Karpas-422 (cell line): ENCODE measurements around the gene KATNBL1. TPM values are rescaled to one million over a fixed set of nuclear protein-coding genes. Genes with fewer than 3 reads are reported as not detected.
"Not testable (repeated sequence)": the region's sequence is repeated elsewhere in the genome, so short reads cannot be mapped to it uniquely, and the experiment has no call there.

ENCODE experiments used
- DNase-seq: peaks from one replicate; pipeline ENCODE4 v3.0.0-alpha.2; 2015
- H2AFZ ChIP-seq: fragments of 200-600 bp; sonication (generic); 2 replicates; pipeline ENCODE4 v1.6.1; 2014; ENCODE audit warnings: antibody characterized with exemption, low read length, mixed read lengths
- H3K27ac ChIP-seq: fragments of 200-600 bp; sonication (generic); 2 replicates; pipeline ENCODE4 v1.5.1; 2014; ENCODE audit warnings: mild to moderate bottlenecking, low read length, moderate library complexity
- H3K27me3 ChIP-seq: fragments of 200-600 bp; sonication (generic); 2 replicates; pipeline ENCODE4 v1.6.1; 2014; ENCODE audit warnings: low read length, mixed read lengths
- H3K36me3 ChIP-seq: fragments of 200-600 bp; sonication (generic); 2 replicates; pipeline ENCODE4 v1.6.1; 2014; ENCODE audit warnings: low read length, mixed read lengths; ENCODE audit not compliant: insufficient read depth
- H3K4me1 ChIP-seq: fragments of 200-600 bp; sonication (generic); 2 replicates; pipeline ENCODE4 v1.6.1; 2014; ENCODE audit warnings: mild to moderate bottlenecking, low read length, mixed read lengths
- H3K4me2 ChIP-seq: fragments of 200-600 bp; sonication (generic); 2 replicates; pipeline ENCODE4 v1.6.1; 2014; ENCODE audit warnings: low read length, low read depth, mild to moderate bottlenecking; ENCODE audit not compliant: poor library complexity, severe bottlenecking
- H3K4me3 ChIP-seq: fragments of 200-600 bp; sonication (generic); 2 replicates; pipeline ENCODE4 v1.5.1; 2014; ENCODE audit warnings: mild to moderate bottlenecking, antibody characterized with exemption, low read length, mixed read lengths
- H3K79me2 ChIP-seq: fragments of 200-600 bp; sonication (generic); 2 replicates; pipeline ENCODE4 v1.6.1; 2014; ENCODE audit warnings: mild to moderate bottlenecking, low read length, mixed read lengths
- H3K9ac ChIP-seq: fragments of 200-600 bp; sonication (generic); 2 replicates; pipeline ENCODE4 v1.6.0; 2014; ENCODE audit warnings: low read length
- H3K9me2 ChIP-seq: fragments of 200-600 bp; sonication (generic), shearing (Covaris generic); replicated peaks from 2 replicates; pipeline ENCODE4 v1.6.0; 2014; ENCODE audit warnings: mild to moderate bottlenecking, low read length, moderate library complexity; ENCODE audit not compliant: insufficient read depth
- H3K9me3 ChIP-seq: fragments of 300-700, 200-600 bp; sonication (generic); 2 replicates; pipeline ENCODE4 v1.6.1; 2014; ENCODE audit warnings: low read length, mixed read lengths
- H4K20me1 ChIP-seq: fragments of 200-600 bp; sonication (generic); 2 replicates; pipeline ENCODE4 v1.6.1; 2014; ENCODE audit warnings: mild to moderate bottlenecking, antibody characterized with exemption, low read length, low read depth; ENCODE audit not compliant: insufficient read depth
- total RNA-seq: library from RNA; depleted of rRNA; stranded (reverse); fragments of >200 nt; shearing (Covaris generic); gene quantifications from 2 replicates; pipeline ENCODE4 v1.2.3, GENCODE V29; 2014; ENCODE audit warnings: low replicate concordance

Gene KATNBL1
- total RNA-seq, 1 experiment from 2014 or later, result 61.3 TPM

DNA sequence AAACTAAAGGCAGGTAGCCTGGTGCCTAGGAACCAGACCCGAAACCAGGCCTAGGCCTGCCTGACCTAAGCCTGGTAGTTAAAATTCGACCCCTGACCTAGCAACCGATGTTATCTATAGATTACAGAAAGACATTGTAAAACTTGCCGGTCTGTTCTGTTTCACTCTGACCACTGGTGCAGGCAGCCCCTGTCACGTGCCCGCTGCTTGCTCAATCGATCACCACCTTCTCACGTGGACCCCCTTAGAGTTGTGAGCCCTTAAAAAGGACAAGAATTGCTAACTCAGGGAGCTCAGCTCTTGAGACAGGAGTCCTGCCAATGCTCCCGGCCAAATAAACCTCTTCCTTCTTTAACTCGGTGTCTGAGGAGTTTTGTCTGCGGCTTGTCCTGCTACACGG is 88.1 kb downstream of the KATNBL1 start:
- not testable (repeated sequence) for H3K4me1 ChIP-seq, H3K27ac ChIP-seq, H3K9me3 ChIP-seq, H2AFZ ChIP-seq, H3K27me3 ChIP-seq, DNase-seq, H3K79me2 ChIP-seq, H4K20me1 ChIP-seq, H3K4me3 ChIP-seq, H3K4me2 ChIP-seq, H3K9ac ChIP-seq, H3K36me3 ChIP-seq, H3K9me2 ChIP-seq

DNA sequence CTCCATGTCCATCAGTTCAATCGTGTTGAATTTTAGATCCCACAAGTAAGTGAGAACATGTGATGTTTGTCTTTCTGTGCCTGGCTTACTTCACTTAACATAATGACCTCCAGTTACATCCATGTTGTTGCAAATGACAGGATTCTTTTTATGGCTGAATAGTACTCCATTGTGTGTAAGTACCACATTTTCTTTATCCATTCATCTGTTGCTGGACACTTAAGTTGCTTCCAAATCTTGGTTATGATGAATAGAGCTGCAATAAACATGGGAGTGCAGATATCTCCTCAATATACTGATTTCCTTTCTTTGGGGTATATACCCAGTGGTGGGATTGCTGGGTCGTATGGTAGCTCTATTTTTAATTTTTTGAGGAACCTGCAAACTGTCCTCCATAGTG is 89.5 kb downstream of the KATNBL1 start:
- H3K4me1 ChIP-seq, H3K9me3 ChIP-seq, H3K27ac ChIP-seq, H3K9me2 ChIP-seq, DNase-seq, H3K36me3 ChIP-seq, H3K4me2 ChIP-seq, H3K79me2 ChIP-seq, H3K4me3 ChIP-seq, H2AFZ ChIP-seq, H3K27me3 ChIP-seq, H3K9ac ChIP-seq, H4K20me1 ChIP-seq: not testable (repeated sequence)

DNA sequence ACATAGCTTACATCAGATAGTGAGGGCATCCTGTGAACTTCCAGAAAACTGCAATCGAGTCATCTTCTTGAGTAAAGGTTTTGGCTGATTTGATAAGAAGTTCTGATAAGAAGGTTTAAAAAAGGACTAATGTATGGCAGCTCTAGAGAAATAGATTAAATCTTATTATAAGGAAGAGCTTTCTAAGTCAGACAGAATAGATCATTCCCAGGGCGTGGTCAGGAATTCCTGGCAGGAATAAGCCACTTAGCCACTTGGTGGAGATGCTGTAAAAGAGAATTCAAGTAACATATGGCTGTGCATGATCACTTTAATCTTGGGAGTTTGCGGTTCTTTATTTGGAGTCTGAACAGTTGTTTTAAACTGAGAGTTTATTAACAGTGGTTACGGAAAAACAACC is 90.6 kb downstream of the KATNBL1 start:
- Histone ChIP-seq H2AFZ (no peak overlapping the region), H3K36me3 (no peaks in the 10 kb centered on the region), H3K4me2 (no peak overlapping the region), H3K9me3 (no peaks in the 10 kb centered on the region), H4K20me1 (no peaks in the 10 kb centered on the region), H3K9me2 (no peaks in the 10 kb centered on the region), H3K4me3 (no peak overlapping the region), H3K79me2 (no peaks in the 10 kb centered on the region), H3K9ac (no peak overlapping the region), H3K4me1 (no peaks in the 10 kb centered on the region), H3K27me3 (no peaks in the 10 kb centered on the region), H3K27ac (no peak overlapping the region)
- no peak for DNase-seq

DNA sequence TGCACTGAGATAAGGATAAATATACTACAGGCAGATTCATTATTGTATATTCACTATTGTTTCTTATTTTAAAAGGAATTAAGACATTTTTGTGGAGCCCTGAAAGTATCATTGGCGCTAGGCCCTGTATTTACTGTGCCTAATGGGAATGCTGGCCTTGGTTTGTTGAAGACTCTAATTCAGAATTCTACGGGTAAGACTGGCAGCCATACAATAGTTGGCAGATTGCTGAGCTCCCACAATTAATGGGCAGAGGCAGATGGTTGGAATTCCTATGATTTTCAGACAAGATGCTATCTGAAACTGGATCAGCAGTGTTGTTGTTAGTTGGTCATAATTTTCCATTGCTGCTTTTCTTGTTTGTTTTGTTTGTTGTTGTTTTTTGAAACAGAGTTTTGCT is 93.3 kb downstream of the KATNBL1 start:
- H3K27ac ChIP-seq, result no peak overlapping the region
- H2AFZ ChIP-seq, result no peak overlapping the region
- H3K4me1 ChIP-seq, result no peaks in the 10 kb centered on the region
- no peaks in the 10 kb centered on the region for H3K79me2 ChIP-seq
- no peaks in the 10 kb centered on the region for H4K20me1 ChIP-seq
- H3K36me3 ChIP-seq, result no peaks in the 10 kb centered on the region
- no peak overlapping the region for H3K4me2 ChIP-seq
- no peaks in the 10 kb centered on the region for H3K9me2 ChIP-seq
- no peaks in the 10 kb centered on the region for H3K9me3 ChIP-seq
- H3K27me3 ChIP-seq, result no peaks in the 10 kb centered on the region
- H3K9ac ChIP-seq, result no peak overlapping the region
- no peak overlapping the region for H3K4me3 ChIP-seq
- DNase-seq, result no peak

DNA sequence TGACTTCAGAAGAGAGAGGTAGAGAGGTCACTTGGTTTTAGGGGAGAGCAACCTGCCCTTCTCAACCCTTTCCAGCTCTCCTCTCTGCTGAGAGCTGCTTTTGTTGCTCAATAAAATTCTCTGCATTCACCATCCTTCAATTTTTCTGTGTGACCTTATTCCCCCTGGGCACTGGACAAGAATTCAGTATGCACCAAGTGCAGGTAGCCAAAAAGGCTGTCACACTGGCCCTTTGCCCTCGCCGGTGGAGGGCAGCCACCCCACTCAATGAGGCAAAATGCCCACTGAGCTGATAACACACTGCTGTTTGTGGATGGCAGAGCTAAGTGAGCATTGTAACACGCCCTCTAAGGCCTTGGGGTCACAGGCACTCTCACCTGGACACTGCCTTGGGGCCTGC is 95.2 kb downstream of the KATNBL1 start:
- DNase-seq, result no peak
- Histone ChIP-seq H3K9me2 (no peaks in the 10 kb centered on the region), H3K79me2 (no peaks in the 10 kb centered on the region), H3K4me2 (no peak overlapping the region), H3K36me3 (no peaks in the 10 kb centered on the region), H4K20me1 (no peaks in the 10 kb centered on the region), H3K9me3 (no peaks in the 10 kb centered on the region), H3K4me3 (no peak overlapping the region), H3K9ac (no peak overlapping the region), H2AFZ (no peak overlapping the region), H3K27me3 (no peaks in the 10 kb centered on the region), H3K27ac (no peak overlapping the region), H3K4me1 (peaks cover 13% of the 10 kb centered on the region)

DNA sequence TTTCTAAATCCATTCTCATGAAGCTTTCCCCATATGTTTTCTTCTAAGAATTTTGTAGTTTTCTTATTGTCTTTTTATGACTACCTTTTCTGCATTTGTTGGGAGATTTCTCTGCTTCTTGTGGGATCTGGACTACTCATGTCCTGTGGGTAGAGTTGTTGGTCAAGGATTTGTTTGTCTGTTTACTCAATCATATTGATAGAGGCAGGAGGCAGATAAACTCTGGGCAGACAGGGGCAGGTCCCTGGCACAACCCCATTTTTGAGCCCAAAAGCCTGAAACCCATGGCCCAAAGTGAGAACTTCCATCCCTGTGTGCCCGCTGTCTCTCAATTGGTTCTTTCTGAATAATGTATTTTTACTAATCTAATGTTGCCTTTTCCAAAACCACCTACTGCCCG is 95.7 kb downstream of the KATNBL1 start:
- no peaks in the 10 kb centered on the region for H4K20me1 ChIP-seq
- no peaks in the 10 kb centered on the region for H3K79me2 ChIP-seq
- H3K4me3 ChIP-seq, result no peak overlapping the region
- H3K27ac ChIP-seq, result no peak overlapping the region
- H3K9me3 ChIP-seq, result no peaks in the 10 kb centered on the region
- no peaks in the 10 kb centered on the region for H3K9me2 ChIP-seq
- H3K36me3 ChIP-seq, result no peaks in the 10 kb centered on the region
- no peak overlapping the region for H2AFZ ChIP-seq
- H3K4me2 ChIP-seq, result no peak overlapping the region
- no peak overlapping the region for H3K9ac ChIP-seq
- peaks cover 14% of the 10 kb centered on the region for H3K4me1 ChIP-seq
- no peaks in the 10 kb centered on the region for H3K27me3 ChIP-seq
- DNase-seq, result no peak

DNA sequence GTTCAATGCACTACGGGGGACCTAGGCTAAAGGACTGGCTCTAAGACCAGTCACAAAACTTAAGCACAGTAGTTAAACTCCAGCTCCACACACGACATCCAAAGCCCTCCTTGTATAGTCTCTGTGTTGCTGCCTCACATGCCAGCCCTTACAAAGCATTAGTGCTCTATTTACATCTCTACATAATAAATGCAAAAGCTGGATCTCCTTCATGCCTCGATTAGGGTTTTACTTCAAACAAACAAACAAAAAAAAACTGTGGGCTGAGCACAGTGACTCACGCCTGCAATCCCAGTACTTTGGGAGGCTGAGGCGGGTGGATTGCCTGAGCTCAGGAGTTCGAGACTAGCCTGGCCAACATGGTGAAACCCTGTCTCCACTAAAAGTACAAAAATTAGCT is 98.4 kb downstream of the KATNBL1 start:
- Histone ChIP-seq H3K9me3 (no peaks in the 10 kb centered on the region), H3K4me3 (no peak overlapping the region), H3K4me2 (no peak overlapping the region), H3K4me1 (peaks cover 14% of the 10 kb centered on the region), H3K36me3 (no peaks in the 10 kb centered on the region), H3K27ac (no peak overlapping the region), H3K9ac (no peak overlapping the region), H3K9me2 (no peaks in the 10 kb centered on the region), H2AFZ (peak overlapping the region; percentile 49; the same call in 1 of the 2 replicates), H4K20me1 (no peaks in the 10 kb centered on the region), H3K27me3 (no peaks in the 10 kb centered on the region), H3K79me2 (no peaks in the 10 kb centered on the region)
- DNase-seq, result no peak

DNA sequence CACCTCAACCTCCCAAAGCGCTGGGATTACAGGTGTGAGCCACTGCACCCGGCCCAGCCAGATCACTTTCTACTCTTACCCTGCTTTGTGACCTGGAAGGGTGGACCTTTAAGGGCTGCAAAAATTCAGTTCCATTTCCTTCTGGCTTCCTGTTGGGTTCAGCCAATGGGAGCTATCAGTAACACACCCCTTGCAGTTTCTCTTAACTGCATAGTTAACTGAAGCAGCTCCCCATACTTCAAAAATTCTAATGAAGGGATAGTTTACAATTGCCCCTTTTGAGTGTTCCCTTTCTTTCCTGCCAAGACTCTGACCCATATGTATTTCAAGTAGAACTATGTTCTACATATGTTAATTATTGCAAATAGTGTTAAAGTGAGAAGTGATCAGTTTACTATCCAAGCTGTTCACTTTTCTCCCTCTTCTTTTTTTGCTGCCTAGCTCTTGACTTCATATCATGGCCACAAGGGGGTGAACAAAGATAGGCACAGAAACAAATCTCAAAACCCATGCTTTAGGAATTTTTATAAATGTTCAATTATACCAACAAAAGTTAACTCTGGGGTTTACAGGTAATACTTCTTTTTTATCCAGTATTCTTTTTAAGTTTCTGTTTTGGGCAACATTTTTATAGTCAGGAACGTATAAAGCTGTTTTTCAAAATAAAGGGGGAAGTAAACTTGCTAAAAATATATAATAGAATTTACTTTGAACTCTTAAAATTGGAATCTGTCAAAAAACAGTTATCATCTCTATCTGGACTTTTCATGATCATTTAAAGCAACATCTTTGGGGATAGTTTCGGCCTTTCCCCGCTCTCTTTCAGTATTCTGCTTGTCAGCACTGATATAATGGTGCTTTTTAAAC is 99.9 kb downstream of the KATNBL1 start:
- DNase-seq, result peak; percentile 80
- Histone ChIP-seq H4K20me1 (no peaks in the 10 kb centered on the region), H3K27ac (no peak overlapping the region), H3K79me2 (no peaks in the 10 kb centered on the region), H3K4me3 (0 out of 2 replicates have a peak overlapping the region, but pooled peaks have one; percentile 7), H3K4me2 (peak overlapping the region; percentile 5), H3K9me2 (no peaks in the 10 kb centered on the region), H3K9ac (peak overlapping the region; percentile 34; the same call in 1 of the 2 replicates), H3K9me3 (no peaks in the 10 kb centered on the region), H2AFZ (peak overlapping the region; percentile 82), H3K36me3 (no peaks in the 10 kb centered on the region), H3K27me3 (no peaks in the 10 kb centered on the region), H3K4me1 (peaks cover 14% of the 10 kb centered on the region)
